A673 (cell line): ENCODE results near the gene S100A3. TPM values are rescaled to one million over a fixed set of nuclear protein-coding genes. Genes with fewer than 3 reads are reported as not detected.

Experiments
- BruUV-seq: library from RNA; stranded (reverse); fragments of 400-500 nt; replicated peaks from 2 replicates; lab custom pipeline; 2021; lab: Mats Ljungman, UMichigan
- CTCF ChIA-PET: fragments of 300-600 bp; sonication (Branson Sonifier 250); formaldehyde crosslinking; loops from one replicate; lab custom pipeline; 2022; ENCODE audit warnings: antibody characterized with exemption; lab: Charles Lee
- POLR2A ChIA-PET: fragments of 300-600 bp; sonication (Branson Sonifier 250); formaldehyde crosslinking; loops from one replicate; lab custom pipeline; 2022; ENCODE audit warnings: antibody characterized with exemption; ENCODE audit not compliant: low non-redundant PET; lab: Charles Lee
- DNase-seq: peaks from one replicate; pipeline ENCODE4 v3.0.0-alpha.2; 2015; ENCODE audit warnings: low spot score
- H3K27ac ChIP-seq: fragments of 200-600 bp; sonication (generic); 2 replicates; pipeline ENCODE4 v1.5.1; 2016; ENCODE audit warnings: mixed run types, low read depth, mild to moderate bottlenecking, mixed read lengths, antibody characterized with exemption, low read length; ENCODE audit not compliant: poor library complexity, severe bottlenecking
- H3K27me3 ChIP-seq: fragments of 200-600 bp; sonication (generic); replicated peaks from 2 replicates; pipeline ENCODE4 v1.6.1; 2017; ENCODE audit warnings: mixed run types, low read depth, mild to moderate bottlenecking, mixed read lengths, antibody characterized with exemption, low read length; ENCODE audit not compliant: insufficient read depth, poor library complexity
- H3K36me3 ChIP-seq: fragments of 200-600 bp; sonication (generic); 2 replicates; pipeline ENCODE4 v1.6.1; 2016; ENCODE audit warnings: mixed run types, mild to moderate bottlenecking, mixed read lengths, antibody characterized with exemption, low read length; ENCODE audit not compliant: insufficient read depth, poor library complexity, severe bottlenecking
- H3K4me1 ChIP-seq: fragments of 200-600 bp; sonication (generic); 2 replicates; pipeline ENCODE4 v1.6.1; 2017; ENCODE audit warnings: mixed run types, mild to moderate bottlenecking, mixed read lengths, antibody characterized with exemption, low read length; ENCODE audit not compliant: insufficient read depth, poor library complexity, severe bottlenecking
- H3K4me3 ChIP-seq: fragments of 200-600 bp; sonication (generic); 2 replicates; pipeline ENCODE4 v1.5.1; 2016; ENCODE audit warnings: low read depth, mixed run types, mild to moderate bottlenecking, mixed read lengths, low read length; ENCODE audit not compliant: poor library complexity, severe bottlenecking
- H3K9me3 ChIP-seq: fragments of 200-600 bp; sonication (generic); 2 replicates; pipeline ENCODE4 v1.6.1; 2016; ENCODE audit warnings: mixed run types, low read depth, mild to moderate bottlenecking, mixed read lengths, antibody characterized with exemption, low read length; ENCODE audit not compliant: poor library complexity, severe bottlenecking
- EZH2 ChIP-seq: fragments of 200-600 bp; sonication (generic); IDR thresholded peaks from 2 replicates; pipeline ENCODE4 v1.6.1; 2017; ENCODE audit warnings: borderline replicate concordance, low read depth, mild to moderate bottlenecking, mixed read lengths, antibody characterized with exemption, low read length; ENCODE audit not compliant: poor library complexity, severe bottlenecking
- intact Hi-C: fragments of 100-400 bp; cut with micrococcal nuclease; formaldehyde crosslinking; loops from one replicate; pipeline ENCODE4 v1.10.0; 2022; ENCODE audit not compliant: unreplicated experiment
- total RNA-seq: library from RNA; stranded (reverse); gene quantifications from 2 replicates; pipeline ENCODE4 v1.2.3, GENCODE V29; 2021
- TF ChIP-seq, protein P1 (sequence below): fragments of 300-800, 200-600 bp; sonication (generic); conservative IDR thresholded peaks from 2 replicates; pipeline ENCODE4 v1.5.1; 2017; ENCODE audit warnings: low read depth, mild to moderate bottlenecking, antibody characterized with exemption, low read length, moderate library complexity, mixed read lengths

The S100A3 gene
- total RNA-seq, 1 experiment from 2014 or later, result 0.99 TPM

GRCh38 chr1:153546371-153546770 is 2.7 kb downstream of the S100A3 start:
- Histone ChIP-seq H3K36me3 (no peaks in the 10 kb centered on the region), H3K4me3 (no peak overlapping the region), H3K27ac (peak overlapping the region; percentile 68), H3K27me3 (no peaks in the 10 kb centered on the region), H3K4me1 (peaks cover 54% of the 10 kb centered on the region), H3K9me3 (no peaks in the 10 kb centered on the region)
- no TSS peak for BruUV-seq
- ChIA-PET CTCF (no interaction called here), POLR2A (no interaction called here)
- intact Hi-C loops, result no loop called here
- no peak for TF ChIP-seq EZH2
- TF ChIP-seq, protein P1, sequence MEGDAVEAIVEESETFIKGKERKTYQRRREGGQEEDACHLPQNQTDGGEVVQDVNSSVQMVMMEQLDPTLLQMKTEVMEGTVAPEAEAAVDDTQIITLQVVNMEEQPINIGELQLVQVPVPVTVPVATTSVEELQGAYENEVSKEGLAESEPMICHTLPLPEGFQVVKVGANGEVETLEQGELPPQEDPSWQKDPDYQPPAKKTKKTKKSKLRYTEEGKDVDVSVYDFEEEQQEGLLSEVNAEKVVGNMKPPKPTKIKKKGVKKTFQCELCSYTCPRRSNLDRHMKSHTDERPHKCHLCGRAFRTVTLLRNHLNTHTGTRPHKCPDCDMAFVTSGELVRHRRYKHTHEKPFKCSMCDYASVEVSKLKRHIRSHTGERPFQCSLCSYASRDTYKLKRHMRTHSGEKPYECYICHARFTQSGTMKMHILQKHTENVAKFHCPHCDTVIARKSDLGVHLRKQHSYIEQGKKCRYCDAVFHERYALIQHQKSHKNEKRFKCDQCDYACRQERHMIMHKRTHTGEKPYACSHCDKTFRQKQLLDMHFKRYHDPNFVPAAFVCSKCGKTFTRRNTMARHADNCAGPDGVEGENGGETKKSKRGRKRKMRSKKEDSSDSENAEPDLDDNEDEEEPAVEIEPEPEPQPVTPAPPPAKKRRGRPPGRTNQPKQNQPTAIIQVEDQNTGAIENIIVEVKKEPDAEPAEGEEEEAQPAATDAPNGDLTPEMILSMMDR, result no peak
- DNase-seq, result no peak

DNA sequence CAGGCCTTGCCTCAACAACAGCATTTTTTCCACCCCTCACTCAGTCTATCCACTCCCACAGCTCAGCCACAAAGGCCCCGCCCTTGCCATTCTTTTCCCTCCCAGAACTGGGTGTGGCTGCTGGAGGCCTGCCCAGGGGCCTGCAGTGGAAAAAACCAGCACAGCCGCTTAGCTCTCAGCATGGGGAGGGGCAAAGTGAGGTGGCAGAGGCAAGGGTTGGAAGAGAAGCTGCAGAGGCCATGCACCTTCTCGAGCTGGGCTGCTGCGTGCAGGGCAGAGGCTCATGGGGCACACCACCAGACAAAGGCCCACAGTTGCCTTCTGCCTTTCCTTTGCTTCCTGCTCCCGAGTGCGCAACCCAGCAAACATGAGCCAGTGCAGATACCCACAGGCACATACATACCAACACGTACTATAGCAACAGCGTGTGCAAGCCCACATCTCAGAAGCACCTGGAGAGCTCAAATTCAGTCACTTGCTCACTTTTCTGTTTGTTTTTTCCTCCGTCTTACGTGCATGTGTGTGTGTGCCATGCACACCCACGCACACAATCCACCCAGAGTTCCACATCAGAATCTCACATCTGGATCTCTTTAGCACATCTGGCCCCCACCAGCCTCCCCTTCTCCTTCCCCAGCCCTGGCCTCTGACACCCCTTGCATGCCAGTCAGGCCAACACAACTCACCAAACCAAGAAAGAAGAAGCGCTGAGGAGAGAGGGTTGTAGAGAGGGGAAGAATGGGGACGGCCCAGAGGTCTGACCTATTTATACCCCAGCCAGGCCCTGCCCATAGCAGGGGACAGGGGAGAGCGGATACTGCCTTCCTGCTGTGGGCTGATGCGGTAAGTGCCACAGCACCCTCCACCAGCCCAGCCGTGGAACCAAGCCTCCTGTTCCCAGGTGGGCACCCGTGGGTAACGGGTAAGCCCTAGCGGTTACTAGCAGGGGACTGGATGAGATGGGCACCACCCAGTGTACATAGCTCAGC is 3.7 kb downstream of the S100A3 start, which contains the start of gene S100A4:
Gene S100A4 (minus strand): TSS at position 740 of the 989 bp plus-strand sequence. CDS start 1,012 bp downstream, outside the sequence.
- peaks cover 54% of the 10 kb centered on the region for H3K4me1 ChIP-seq
- POLR2A ChIA-PET, result interaction anchor here (0.6 kb wide), 1 partner anchor 283 kb away, joined by 3 read pairs; no protein-coding TSS in a partner anchor
- no peaks in the 10 kb centered on the region for H3K36me3 ChIP-seq
- TF ChIP-seq, protein P1, result no peak
- no TSS peak for BruUV-seq
- H3K27ac ChIP-seq, result peak within 1 kb of the TSS; percentile 78
- peak; percentile 98 for DNase-seq
- CTCF ChIA-PET, result interaction anchor here (0.8 to 1.1 kb wide), 2 partner anchors 12 to 23 kb away, joined by 3 to 5 read pairs; no protein-coding TSS in a partner anchor
- intact Hi-C loops, result no loop called here
- no peaks in the 10 kb centered on the region for H3K9me3 ChIP-seq
- H3K4me3 ChIP-seq, result no peak within 1 kb of the TSS
- no peaks in the 10 kb centered on the region for H3K27me3 ChIP-seq

DNA sequence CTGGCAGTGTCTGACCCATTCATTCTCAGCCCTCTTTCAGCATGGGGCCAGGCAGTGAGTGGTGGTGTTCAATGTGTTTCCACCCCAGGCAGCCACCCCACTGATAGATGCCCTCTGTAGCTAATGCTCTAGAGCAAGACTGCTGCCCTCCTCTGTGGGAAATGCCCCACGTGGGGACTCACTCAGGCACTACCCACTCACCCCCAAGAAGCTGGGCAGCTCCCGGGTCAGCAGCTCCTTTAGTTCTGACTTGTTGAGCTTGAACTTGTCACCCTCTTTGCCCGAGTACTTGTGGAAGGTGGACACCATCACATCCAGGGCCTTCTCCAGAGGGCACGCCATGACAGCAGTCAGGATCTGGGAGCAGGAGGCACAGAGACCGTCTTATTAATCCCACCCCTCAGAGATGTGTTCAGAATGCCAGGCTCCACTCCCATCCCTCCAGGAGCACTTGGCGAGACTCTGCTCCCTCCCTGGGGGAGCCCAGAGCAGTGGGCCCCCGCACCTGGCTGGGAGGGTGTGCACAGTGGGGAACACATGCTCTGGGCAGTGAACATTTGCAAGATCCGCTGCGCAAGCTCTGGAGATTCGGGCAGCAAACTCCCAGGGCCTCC is 4.5 kb downstream of the S100A3 start:
- ChIA-PET POLR2A (interaction anchor here (0.6 kb wide), 1 partner anchor 284 kb away, joined by 3 read pairs; no protein-coding TSS in a partner anchor), CTCF (interaction anchor here (0.8 to 1.1 kb wide), 2 partner anchors 11 to 24 kb away, joined by 3 to 5 read pairs; no protein-coding TSS in a partner anchor)
- no peak for DNase-seq
- no peaks in the 10 kb centered on the region for H3K27me3 ChIP-seq
- H3K4me1 ChIP-seq, result peaks cover 54% of the 10 kb centered on the region
- H3K4me3 ChIP-seq, result no peak overlapping the region
- TF ChIP-seq, protein P1, result no peak
- no peak for TF ChIP-seq EZH2
- H3K36me3 ChIP-seq, result no peaks in the 10 kb centered on the region
- H3K9me3 ChIP-seq, result no peaks in the 10 kb centered on the region
- BruUV-seq, result TSS peak; percentile 79
- intact Hi-C loops, result no loop called here
- peak overlapping the region; percentile 78 for H3K27ac ChIP-seq
